ENCODE measurements around the gene NABP1. TPM values are rescaled to one million over a fixed set of nuclear protein-coding genes. Genes with fewer than 3 reads are reported as not detected.
A peak's percentile ranks its signal among the peaks of the same experiment; 100 is the strongest.

Gene NABP1
- polyA plus RNA-seq, 1 of the 3 experiments (the other 2 are of a cell fraction), result 19.1 TPM

DNA sequence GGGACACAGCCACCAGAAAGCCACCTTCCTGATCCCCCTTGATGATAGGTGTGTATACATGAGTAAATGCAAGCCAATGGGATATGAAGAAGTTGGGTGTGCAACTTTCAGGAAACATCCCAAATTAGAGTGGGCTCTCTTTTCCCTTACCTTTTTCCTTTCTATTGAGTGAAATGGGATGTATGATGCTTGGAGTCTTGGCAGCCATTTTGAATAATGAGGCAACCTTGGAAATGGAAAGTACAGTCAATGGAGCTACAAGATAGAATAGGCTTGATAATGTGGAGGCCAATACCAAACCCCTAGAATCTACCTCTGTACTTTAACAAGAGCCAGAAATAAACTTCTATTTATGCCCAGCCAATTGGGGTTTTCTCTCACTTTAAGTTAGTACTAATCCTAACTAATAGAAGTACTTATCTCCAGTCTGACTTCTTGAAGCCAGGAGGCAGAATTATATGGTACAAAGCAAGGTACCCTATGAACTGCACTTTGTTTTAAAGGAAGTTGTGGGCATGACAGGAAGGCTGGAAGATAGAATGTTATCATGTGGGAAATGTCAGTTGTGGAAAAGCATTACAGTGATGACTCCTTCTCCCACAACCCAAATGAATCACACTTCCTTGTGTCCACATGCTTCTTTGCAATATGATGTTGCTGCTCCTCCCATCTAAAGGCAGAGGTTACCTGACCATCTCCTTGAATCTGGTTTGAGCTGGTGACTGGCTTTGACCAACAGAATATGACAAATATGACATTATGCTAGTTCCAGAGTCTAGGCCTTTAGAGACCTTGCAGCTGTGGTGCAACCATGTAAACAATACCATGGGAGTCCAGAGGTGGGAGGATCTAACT, 12.9 kb upstream of the NABP1 start:
- Histone ChIP-seq H3K79me2 (ENCODE audit: insufficient read depth) (no peaks in the 10 kb centered on the region), H3K4me3 (ENCODE audit: low read depth in 2 of 2, low read length in 1 of 2) (no peak overlapping the region), H3K27me3 (ENCODE audit: insufficient read depth) (no peaks in the 10 kb centered on the region), H3K9me2 (no peaks in the 10 kb centered on the region), H4K20me1 (ENCODE audit: insufficient read depth) (no peaks in the 10 kb centered on the region), H3F3A (replicated peaks; ENCODE audit: insufficient read depth) (no peaks in the 10 kb centered on the region), H3K36me3 (replicated peaks in 1 of 2; ENCODE audit: control insufficient read depth in 1 of 2, insufficient read depth in 2 of 2, low read length in 1 of 2) (no peaks in the 10 kb centered on the region), H3K27ac (ENCODE audit: low read depth in 2 of 2, low read length in 1 of 2) (peak overlapping the region in 1 of 2 experiments; percentile 55; a peak in 2 of 4 replicates), H3K9me3 (no peaks in the 10 kb centered on the region), H3K4me1 (ENCODE audit: control insufficient read depth in 1 of 2, insufficient read depth in 2 of 2, low read depth in 1 of 2, low read length in 1 of 2) (no peaks in the 10 kb centered on the region), H3K9ac (no peak overlapping the region), H3K4me2 (no peak overlapping the region), H2AFZ (ENCODE audit: low read depth) (peak overlapping the region; percentile 36; the same call in 1 of the 2 replicates)
- no peak for DNase-seq
- POLR2A ChIA-PET, result no interaction called here
- CTCF ChIA-PET, result interaction anchor here (0.7 kb wide), 1 partner anchor 9 kb away, joined by 3 read pairs; no protein-coding TSS in a partner anchor
- TF ChIP-seq RCOR1 (IDR thresholded peaks at IDR 0.05; ENCODE audit: low read length) (no peak), YY1 (IDR thresholded peaks at IDR 0.05; ENCODE audit: low read depth) (peak; percentile 32; the same call in 1 of the 2 replicates), FOXJ3 (CRISPR knock-in tag; IDR thresholded peaks at IDR 0.05) (no peak), CHD2 (IDR thresholded peaks at IDR 0.05; ENCODE audit: low read length, partially characterized antibody) (no peak), RAD21 (IDR thresholded peaks at IDR 0.05; ENCODE audit: low read length) (no peak), PBX3 (IDR thresholded peaks at IDR 0.05) (no peak), MEF2A (IDR thresholded peaks at IDR 0.05; ENCODE audit: borderline replicate concordance, low read depth) (no peak), EP300 (IDR thresholded peaks at IDR 0.05; ENCODE audit: borderline replicate concordance in 1 of 2, low read depth in 1 of 2, low read length in 1 of 2) (no peak), IRF3 (IDR thresholded peaks at IDR 0.05; ENCODE audit: low read depth, low read length) (no peak), GATA2 (CRISPR knock-in tag; IDR thresholded peaks at IDR 0.05) (no peak), GABPA (IDR thresholded peaks at IDR 0.05; ENCODE audit: low read depth) (no peak), MXI1 (IDR thresholded peaks at IDR 0.05; ENCODE audit: low read depth, low read length) (no peak), NRF1 (IDR thresholded peaks at IDR 0.05; ENCODE audit: low read depth, low read length) (no peak), TAF1 (IDR thresholded peaks at IDR 0.05; ENCODE audit: borderline replicate concordance, low read depth, low read length) (no peak), SIN3A (IDR thresholded peaks at IDR 0.05; ENCODE audit: borderline replicate concordance, low read depth, low read length) (no peak), REST (IDR thresholded peaks at IDR 0.05; ENCODE audit: low read depth, low read length) (no peak), RXRA (IDR thresholded peaks at IDR 0.05; ENCODE audit: borderline replicate concordance, low read depth) (no peak), ELF1 (IDR thresholded peaks at IDR 0.05) (no peak), JUND (IDR thresholded peaks at IDR 0.05) (no peak), USF1 (IDR thresholded peaks at IDR 0.05; ENCODE audit: borderline replicate concordance, low read depth) (no peak), FOXM1 (IDR thresholded peaks at IDR 0.05; ENCODE audit: low read depth) (no peak), USF2 (IDR thresholded peaks at IDR 0.05; ENCODE audit: borderline replicate concordance, low read depth, low read length) (no peak), SMC3 (IDR thresholded peaks at IDR 0.05; ENCODE audit: low read depth, low read length) (no peak), EZH2phosphoT487 (IDR thresholded peaks at IDR 0.05; ENCODE audit: borderline replicate concordance, low read depth) (no peak), TEAD4 (IDR thresholded peaks at IDR 0.05; ENCODE audit: borderline replicate concordance, insufficient read depth) (no peak), POLR2AphosphoS5 (IDR thresholded peaks at IDR 0.05; ENCODE audit: low read depth, low read length) (no peak)
- TF ChIP-seq, protein P1, sequence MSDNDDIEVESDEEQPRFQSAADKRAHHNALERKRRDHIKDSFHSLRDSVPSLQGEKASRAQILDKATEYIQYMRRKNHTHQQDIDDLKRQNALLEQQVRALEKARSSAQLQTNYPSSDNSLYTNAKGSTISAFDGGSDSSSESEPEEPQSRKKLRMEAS (IDR thresholded peaks at IDR 0.05; ENCODE audit: low read depth), result peak; percentile 42; the same call in 1 of the 2 replicates
